H1 (cell line): ENCODE data around the gene PANX2. TPM values are rescaled to one million over a fixed set of nuclear protein-coding genes. Genes with fewer than 3 reads are reported as not detected.
A peak's percentile ranks its signal among the peaks of the same experiment; 100 is the strongest.
"Not testable (repeated sequence)": the region's sequence is repeated elsewhere in the genome, so short reads cannot be mapped to it uniquely, and the experiment has no call there.

Source experiments
- CTCF ChIA-PET: fragments of 300-600 bp; sonication (Branson Sonifier 250); formaldehyde crosslinking; loops from one replicate; lab custom pipeline; 2021; ENCODE audit not compliant: partially characterized antibody; lab: Charles Lee
- POLR2A ChIA-PET: fragments of 300-600 bp; sonication (Branson Sonifier 250); formaldehyde crosslinking; loops from one replicate; lab custom pipeline; 2021; ENCODE audit warnings: inconsistent platforms; ENCODE audit not compliant: partially characterized antibody; lab: Charles Lee
- DNase-seq, 2 experiments: peaks; one replicate each; pipeline versions ENCODE4 v3.0.0 to v3.0.0-alpha.2; 2010 to 2022; ENCODE audit warnings: low spot score in 2 of 2, low read depth in 1 of 2, mixed read lengths in 1 of 2
- FAIRE-seq: peaks from 2 replicates; lab custom pipeline; 2011; peaks lifted over from hg19 to GRCh38; lab: Jason Lieb, UNC
- H2AFZ ChIP-seq: 2 replicates; pipeline ENCODE4 v1.8.1; 2012; ENCODE audit warnings: low read length, inconsistent platforms
- H2AK5ac ChIP-seq: 2 replicates; pipeline ENCODE4 v1.6.1; 2013; ENCODE audit warnings: low read depth, low read length
- H2BK120ac ChIP-seq: replicated peaks from 2 replicates; pipeline ENCODE3; 2013; ENCODE audit warnings: low read depth, low read length, inconsistent platforms
- H2BK12ac ChIP-seq: 2 replicates; pipeline ENCODE4 v1.6.1; 2013; ENCODE audit warnings: low read depth, low read length
- H2BK15ac ChIP-seq: 2 replicates; pipeline ENCODE4 v1.6.1; 2013; ENCODE audit warnings: low read length
- H2BK20ac ChIP-seq: 2 replicates; pipeline ENCODE4 v1.6.1; 2013; ENCODE audit warnings: low read length
- H2BK5ac ChIP-seq: 2 replicates; pipeline ENCODE4 v1.6.1; 2013; ENCODE audit warnings: low read depth, low read length
- H3K14ac ChIP-seq: 2 replicates; pipeline ENCODE4 v1.6.1; 2013; ENCODE audit warnings: inconsistent platforms; ENCODE audit not compliant: insufficient read length
- H3K18ac ChIP-seq: 2 replicates; pipeline ENCODE4 v1.6.1; 2013; ENCODE audit warnings: low read length; ENCODE audit errors: extremely low read depth
- H3K23ac ChIP-seq: 2 replicates; pipeline ENCODE4 v1.6.1; 2013; ENCODE audit warnings: inconsistent platforms; ENCODE audit not compliant: insufficient read length
- H3K23me2 ChIP-seq: 2 replicates; pipeline ENCODE4 v1.6.1; 2013; ENCODE audit warnings: low read depth, low read length
- H3K27ac ChIP-seq: 2 replicates; pipeline ENCODE4 v1.6.1; 2011; ENCODE audit warnings: low read depth, low read length, inconsistent platforms
- H3K27me3 ChIP-seq, 4 experiments: replicated peaks in 1 of 4; 1 replicate in 1 of 4; 2 replicates in 3 of 4; pipeline versions ENCODE4 v1.6.1 to v1.8.1; 2011 to 2013; ENCODE audit warnings: low read length in 3 of 4, mild to moderate bottlenecking in 3 of 4, inconsistent platforms in 2 of 4, mixed read lengths in 2 of 4, moderate library complexity in 1 of 4; ENCODE audit not compliant: control insufficient read depth in 3 of 4, insufficient read depth in 3 of 4; ENCODE audit errors: extremely low read depth in 1 of 4
- H3K36me3 ChIP-seq, 4 experiments: 2 replicates each; pipeline versions ENCODE4 v1.6.1 to v1.8.1; 2011 to 2013; ENCODE audit warnings: mild to moderate bottlenecking in 4 of 4, low read length in 3 of 4, moderate library complexity in 2 of 4, control low read depth in 1 of 4, inconsistent platforms in 1 of 4; ENCODE audit not compliant: insufficient read depth in 4 of 4, control insufficient read depth in 2 of 4
- H3K4ac ChIP-seq: replicated peaks from 2 replicates; pipeline ENCODE3; 2013; ENCODE audit warnings: low read length, low read depth, mixed read lengths, inconsistent platforms; ENCODE audit not compliant: insufficient read length
- H3K4me1 ChIP-seq, 4 experiments: replicated peaks in 1 of 4; 1 replicate in 1 of 4; 2 replicates in 3 of 4; pipeline versions ENCODE4 v1.6.1 to v1.8.1; 2011 to 2013; ENCODE audit warnings: low read length in 3 of 4, inconsistent platforms in 2 of 4, mixed read lengths in 1 of 4; ENCODE audit not compliant: insufficient read depth in 4 of 4, control insufficient read depth in 3 of 4
- H3K4me2 ChIP-seq, 2 experiments: 2 replicates each; pipeline versions ENCODE4 v1.6.1 to v1.8.1; 2011 to 2013; ENCODE audit warnings: low read depth in 2 of 2, low read length in 2 of 2, control low read depth in 1 of 2, inconsistent platforms in 1 of 2, mild to moderate bottlenecking in 1 of 2; ENCODE audit not compliant: insufficient read depth in 1 of 2
- H3K4me3 ChIP-seq, 4 experiments: fragments of 200-600, 300-600 bp in 1 of 4; sonication (generic), shearing (Covaris generic), sonication (Bioruptor Twin) in 1 of 4; 2 replicates each; pipeline versions ENCODE4 v1.5.1 to v1.8.1; 2011 to 2016; ENCODE audit warnings: low read length in 4 of 4, low read depth in 3 of 4, control low read depth in 2 of 4, inconsistent platforms in 2 of 4, mild to moderate bottlenecking in 2 of 4, mixed read lengths in 1 of 4, moderate library complexity in 1 of 4; ENCODE audit not compliant: insufficient read depth in 2 of 4; ENCODE audit errors: extremely low read depth in 1 of 4
- H3K56ac ChIP-seq: replicated peaks from 2 replicates; pipeline ENCODE3; 2013; ENCODE audit warnings: low read depth, mild to moderate bottlenecking, mixed read lengths, low read length, inconsistent platforms; ENCODE audit not compliant: insufficient read length
- H3K79me1 ChIP-seq: 2 replicates; pipeline ENCODE4 v1.6.1; 2013; ENCODE audit warnings: low read depth, low read length, control low read depth
- H3K79me2 ChIP-seq, 2 experiments: 2 replicates each; pipeline versions ENCODE4 v1.6.1 to v1.8.1; 2012 to 2013; ENCODE audit warnings: low read length in 2 of 2, mild to moderate bottlenecking in 2 of 2, inconsistent platforms in 1 of 2; ENCODE audit not compliant: insufficient read depth in 2 of 2, control insufficient read depth in 1 of 2
- H3K9ac ChIP-seq, 4 experiments: replicated peaks in 1 of 4; 1 replicate in 1 of 4; 2 replicates in 3 of 4; pipeline versions ENCODE4 v1.6.1 to v1.8.1; 2011 to 2013; ENCODE audit warnings: low read depth in 3 of 4, low read length in 3 of 4, control low read depth in 2 of 4, mild to moderate bottlenecking in 2 of 4, moderate library complexity in 2 of 4, inconsistent platforms in 1 of 4; ENCODE audit errors: extremely low read depth in 1 of 4
- H3K9me3 ChIP-seq, 2 experiments: 2 replicates each; pipeline versions ENCODE4 v1.6.1 to v1.8.1; 2012 to 2013; ENCODE audit warnings: mild to moderate bottlenecking in 2 of 2, moderate library complexity in 2 of 2, control low read depth in 1 of 2, inconsistent platforms in 1 of 2, low read depth in 1 of 2, low read length in 1 of 2, mixed read lengths in 1 of 2; ENCODE audit not compliant: insufficient read depth in 2 of 2
- H4K20me1 ChIP-seq, 2 experiments: replicated peaks in 1 of 2; 2 replicates each; pipeline versions ENCODE3 to v1.8.1; 2011 to 2013; ENCODE audit warnings: inconsistent platforms in 2 of 2, low read length in 2 of 2, mild to moderate bottlenecking in 1 of 2; ENCODE audit not compliant: insufficient read depth in 2 of 2, control insufficient read depth in 1 of 2
- H4K5ac ChIP-seq: 2 replicates; pipeline ENCODE4 v1.6.1; 2013; ENCODE audit warnings: low read length, low read depth, mixed read lengths, inconsistent platforms; ENCODE audit not compliant: insufficient read length
- H4K8ac ChIP-seq: 2 replicates; pipeline ENCODE4 v1.8.0; 2013; ENCODE audit warnings: mild to moderate bottlenecking, moderate library complexity, low read length, inconsistent platforms; ENCODE audit not compliant: insufficient read depth; ENCODE audit errors: extremely low read depth
- H4K91ac ChIP-seq: replicated peaks from 2 replicates; pipeline ENCODE3; 2013; ENCODE audit warnings: low read length, mixed read lengths, inconsistent platforms; ENCODE audit not compliant: insufficient read length
- WGBS, 2 experiments: shearing (Covaris generic) in 1 of 2; methylation state at CpG; one replicate each; pipeline versions ENCODE4 v1.1.6 to v1.1.7; 2013 to 2015; ENCODE audit warnings: low lambda C conversion rate in 2 of 2, mixed read lengths in 2 of 2, inconsistent platforms in 1 of 2, low coverage in 1 of 2, missing lambda C conversion rate in 1 of 2; ENCODE audit not compliant: insufficient replicate concordance in 2 of 2, insufficient coverage in 1 of 2, insufficient read length in 1 of 2; ENCODE audit errors: extremely low coverage in 1 of 2, missing lambda C conversion rate in 1 of 2; 5-methylcytosine and 5-hydroxymethylcytosine counted together
- polyA plus RNA-seq, 7 experiments: library from polyadenylated mRNA; depleted of rRNA in 3 of 7; stranded (reverse) in 5 of 7; unstranded in 2 of 7; fragments of >200 nt in 5 of 7; fragments of 200-250 nt in 2 of 7; gene quantifications; 1 replicate in 5 of 7; 2 replicates in 1 of 7; 4 replicates in 1 of 7; pipeline versions ENCODE4 v1.2.1 to v1.2.3, GENCODE V29; 2011 to 2013; ENCODE audit warnings: missing spikeins in 2 of 7, mixed read lengths in 2 of 7
- total RNA-seq: library from RNA; stranded (reverse); fragmentation: NEBNext Ultra II Directional; extraction: Animal tissue kit (Norgen Biotek cat#: 25700); gene quantifications from 2 replicates; pipeline ENCODE4 v1.2.1, GENCODE V29; 2021

Gene PANX2
- total and polyA plus RNA-seq, 2 of the 8 experiments (the other 6 are each of a cell fraction or from before 2014, with no cell fraction given) = 3.5 to 5.0 TPM

DNA sequence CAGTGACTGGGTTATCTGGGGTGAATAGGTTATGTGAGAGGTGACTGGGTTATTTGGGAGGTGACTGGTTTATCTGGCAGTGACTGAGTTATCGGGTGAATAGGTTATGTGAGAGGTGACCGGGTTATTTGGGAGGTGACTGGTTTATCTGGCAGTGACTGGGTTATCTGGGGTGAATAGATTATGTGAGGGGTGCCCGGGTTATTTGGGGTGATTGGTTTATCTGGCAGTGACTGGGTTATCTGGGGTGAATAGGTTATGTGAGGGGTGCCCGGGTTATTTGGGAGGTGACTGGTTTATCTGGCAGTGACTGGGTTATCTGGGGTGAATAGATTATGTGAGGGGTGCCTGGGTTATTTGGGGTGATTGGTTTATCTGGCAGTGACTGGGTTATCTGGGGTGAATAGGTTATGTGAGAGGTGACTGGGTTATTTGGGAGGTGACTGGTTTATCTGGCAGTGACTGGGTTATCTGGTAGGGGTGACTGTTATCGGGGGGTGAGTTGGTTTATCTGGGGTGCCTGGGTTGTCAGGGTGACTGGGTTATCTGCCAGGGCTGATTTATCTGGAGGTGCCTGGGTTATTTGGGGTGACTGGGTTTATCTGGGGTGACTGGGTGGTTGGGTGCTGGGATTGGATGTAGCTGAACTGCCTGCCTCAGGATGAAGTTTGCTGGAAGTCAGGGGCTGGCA lies 1.9 kb upstream of the PANX2 start:
- H3K56ac ChIP-seq, H3K79me2 ChIP-seq, H2BK12ac ChIP-seq, H3K9ac ChIP-seq, H4K91ac ChIP-seq, H4K20me1 ChIP-seq, H3K23ac ChIP-seq, H2BK20ac ChIP-seq, H2BK120ac ChIP-seq, H3K4me3 ChIP-seq, H3K27ac ChIP-seq, H3K18ac ChIP-seq, H4K8ac ChIP-seq, H3K4me1 ChIP-seq, H3K14ac ChIP-seq, DNase-seq, H3K23me2 ChIP-seq, H2AFZ ChIP-seq, H4K5ac ChIP-seq, H3K79me1 ChIP-seq, H2BK5ac ChIP-seq, H3K36me3 ChIP-seq, H3K9me3 ChIP-seq, H2BK15ac ChIP-seq, H2AK5ac ChIP-seq, FAIRE-seq: not testable (repeated sequence)
- peak overlapping the region; percentile 84 for H3K4ac ChIP-seq
- POLR2A ChIA-PET = interaction anchor here (0.7 kb wide), 1 partner anchor 16 kb away, joined by 3 read pairs; no protein-coding TSS in a partner anchor
- CTCF ChIA-PET = interaction anchor here (0.8 to 1.4 kb wide), 3 partner anchors 19 to 129 kb away, joined by 3 to 4 read pairs (median 4); no protein-coding TSS in a partner anchor
- 84% methylated on average over 5 of the region's 5 CpGs; no CpG with 5 or more reads in 1 of the 2 experiments for WGBS, 2 experiments
- H3K4me2 ChIP-seq = 0 out of 4 replicates have a peak overlapping the region, but pooled peaks of 1 of the 2 experiments have one; percentile 45
- peaks cover 4 to 25% (median 16%) of the 10 kb centered on the region in 4 experiments for H3K27me3 ChIP-seq
